SJCRH30 (cell line): ENCODE measurements around the gene EIF3A. TPM values are rescaled to one million over a fixed set of nuclear protein-coding genes. Genes with fewer than 3 reads are reported as not detected.
"Not testable (repeated sequence)": the region's sequence is repeated elsewhere in the genome, so short reads cannot be mapped to it uniquely, and the experiment has no call there.

Source experiments
- DNase-seq, 2 experiments: peaks; one replicate each; pipeline ENCODE4 v3.0.0-alpha.2; 2015 to 2020
- H3K27ac ChIP-seq: fragments of 250-450 bp; sonication (Bioruptor Pico); 2 replicates; pipeline ENCODE4 v1.5.1; 2020; ENCODE audit warnings: mild to moderate bottlenecking, moderate library complexity
- H3K27me3 ChIP-seq: fragments of 250-450 bp; sonication (Bioruptor Pico); 2 replicates; pipeline ENCODE4 v1.5.1; 2020; ENCODE audit warnings: mild to moderate bottlenecking, moderate library complexity
- H3K36me3 ChIP-seq: fragments of 250-450 bp; sonication (Bioruptor Pico); 2 replicates; pipeline ENCODE4 v1.5.1; 2020; ENCODE audit warnings: mild to moderate bottlenecking, moderate library complexity
- H3K4me1 ChIP-seq: fragments of 250-450 bp; sonication (Bioruptor Pico); 2 replicates; pipeline ENCODE4 v1.5.1; 2020; ENCODE audit warnings: mild to moderate bottlenecking, moderate library complexity
- H3K4me3 ChIP-seq: fragments of 250-450 bp; sonication (Bioruptor Pico); 2 replicates; pipeline ENCODE4 v1.5.1; 2020; ENCODE audit warnings: mild to moderate bottlenecking, moderate library complexity
- H3K9me3 ChIP-seq: fragments of 250-450 bp; sonication (Bioruptor Pico); replicated peaks from 2 replicates; pipeline ENCODE4 v1.5.1; 2020; ENCODE audit warnings: mild to moderate bottlenecking, moderate library complexity
- total RNA-seq: library from RNA; depleted of rRNA; stranded (reverse); fragments of >200 nt; shearing (Covaris generic); gene quantifications from 2 replicates; pipeline ENCODE4 v1.2.3, GENCODE V29; 2014

Gene EIF3A
- total RNA-seq, 1 experiment from 2014 or later = 192 TPM

- H3K27ac ChIP-seq = no peak overlapping the region
- DNase-seq = no peak
- no peaks in the 10 kb centered on the region for H3K27me3 ChIP-seq
- no peaks in the 10 kb centered on the region for H3K9me3 ChIP-seq
- no peaks in the 10 kb centered on the region for H3K4me1 ChIP-seq
- H3K36me3 ChIP-seq = peaks cover 97% of the 10 kb centered on the region
- no peak overlapping the region for H3K4me3 ChIP-seq
Measured at GRCh38 chr10:119049361-119049760, 31.3 kb downstream of the EIF3A start.

- no peaks in the 10 kb centered on the region for H3K27me3 ChIP-seq
- H3K9me3 ChIP-seq = no peaks in the 10 kb centered on the region
- H3K4me1 ChIP-seq = no peaks in the 10 kb centered on the region
- peaks cover 92% of the 10 kb centered on the region for H3K36me3 ChIP-seq
- H3K27ac ChIP-seq = no peak overlapping the region
- H3K4me3 ChIP-seq = no peak overlapping the region
- DNase-seq = no peak
Measured at GRCh38 chr10:119045561-119045960, 35.1 kb downstream of the EIF3A start.

GRCh38 chr10:119042169-119042568 is 38.4 kb downstream of the EIF3A start:
- peaks cover 90% of the 10 kb centered on the region for H3K36me3 ChIP-seq
- H3K4me1 ChIP-seq = no peaks in the 10 kb centered on the region
- no peaks in the 10 kb centered on the region for H3K9me3 ChIP-seq
- H3K4me3 ChIP-seq = no peak overlapping the region
- H3K27me3 ChIP-seq = no peaks in the 10 kb centered on the region
- no peak overlapping the region for H3K27ac ChIP-seq
- DNase-seq = no peak

GRCh38 chr10:119041326-119041725 is 39.3 kb downstream of the EIF3A start:
- DNase-seq = no peak
- H3K36me3 ChIP-seq = peaks cover 91% of the 10 kb centered on the region
- no peaks in the 10 kb centered on the region for H3K27me3 ChIP-seq
- no peak overlapping the region for H3K4me3 ChIP-seq
- H3K9me3 ChIP-seq = no peaks in the 10 kb centered on the region
- no peaks in the 10 kb centered on the region for H3K4me1 ChIP-seq
- no peak overlapping the region for H3K27ac ChIP-seq

- Histone ChIP-seq H3K4me3 (no peak overlapping the region), H3K27me3 (no peaks in the 10 kb centered on the region), H3K27ac (no peak overlapping the region), H3K36me3 (peaks cover 87% of the 10 kb centered on the region), H3K9me3 (no peaks in the 10 kb centered on the region), H3K4me1 (no peaks in the 10 kb centered on the region)
- no peak for DNase-seq
Measured at GRCh38 chr10:119039161-119039560, 41.5 kb downstream of the EIF3A start.

- no peaks in the 10 kb centered on the region for H3K27me3 ChIP-seq
- H3K9me3 ChIP-seq = no peaks in the 10 kb centered on the region
- peak; percentile 46 to 77 for DNase-seq
- H3K36me3 ChIP-seq = peaks cover 44% of the 10 kb centered on the region
- peak overlapping the region; percentile 47 for H3K27ac ChIP-seq
- peak overlapping the region; percentile 90 for H3K4me3 ChIP-seq
- peaks cover 21% of the 10 kb centered on the region for H3K4me1 ChIP-seq
Measured at GRCh38 chr10:119031496-119032059, 49.0 kb downstream of the EIF3A start.

- Histone ChIP-seq H3K4me1 (peaks cover 24% of the 10 kb centered on the region), H3K27ac (peak overlapping the region; percentile 47), H3K36me3 (peaks cover 35% of the 10 kb centered on the region), H3K9me3 (no peaks in the 10 kb centered on the region), H3K4me3 (peak overlapping the region; percentile 90), H3K27me3 (no peaks in the 10 kb centered on the region)
- DNase-seq = peak; percentile 66 to 73
Measured at GRCh38 chr10:119030421-119031250, 50.0 kb downstream of the EIF3A start.

- peaks cover 33% of the 10 kb centered on the region for H3K36me3 ChIP-seq
- H3K4me1 ChIP-seq = peaks cover 30% of the 10 kb centered on the region
- H3K27me3 ChIP-seq = no peaks in the 10 kb centered on the region
- H3K27ac ChIP-seq = peak within 1 kb of the TSS; percentile 47; the same call in 1 of the 2 replicates
- H3K9me3 ChIP-seq = no peaks in the 10 kb centered on the region
- H3K4me3 ChIP-seq = peak within 1 kb of the TSS; percentile 90
- no peak for DNase-seq
Measured at GRCh38 chr10:119029613-119030420, 50.8 kb downstream of the EIF3A start, which contains the start of gene NANOS1. TSS of gene NANOS1 (plus strand) at chr10:119029714. CDS start at chr10:119029802, 88 bp downstream.

GRCh38 chr10:119028900-119029612 is 51.6 kb downstream of the EIF3A start:
- Histone ChIP-seq H3K27ac (peak overlapping the region; percentile 2; the same call in 1 of the 2 replicates), H3K4me1 (peaks cover 31% of the 10 kb centered on the region), H3K9me3 (no peaks in the 10 kb centered on the region), H3K27me3 (no peaks in the 10 kb centered on the region), H3K36me3 (peaks cover 25% of the 10 kb centered on the region), H3K4me3 (peak overlapping the region; percentile 53)
- DNase-seq = peak; percentile 96

GRCh38 chr10:119028445-119028899 is 52.1 kb downstream of the EIF3A start:
- not testable (repeated sequence) for DNase-seq, H3K27me3 ChIP-seq, H3K9me3 ChIP-seq
- Histone ChIP-seq H3K36me3 (peaks cover 22% of the 10 kb centered on the region), H3K4me1 (peaks cover 37% of the 10 kb centered on the region), H3K4me3 (peak overlapping the region; percentile 53), H3K27ac (peak overlapping the region; percentile 2; the same call in 1 of the 2 replicates)

- Histone ChIP-seq H3K36me3 (peaks cover 7% of the 10 kb centered on the region; the same call in 1 of the 2 replicates), H3K9me3 (no peaks in the 10 kb centered on the region), H3K27me3 (no peaks in the 10 kb centered on the region), H3K4me3 (no peak overlapping the region), H3K4me1 (peaks cover 31% of the 10 kb centered on the region), H3K27ac (no peak overlapping the region)
- DNase-seq = no peak
Measured at GRCh38 chr10:119026301-119027110, 54.1 kb downstream of the EIF3A start.

- Histone ChIP-seq H3K36me3 (peaks cover under 1% of the 10 kb centered on the region; the same call in 1 of the 2 replicates), H3K27ac (no peak overlapping the region), H3K4me3 (no peak overlapping the region), H3K4me1 (peaks cover 24% of the 10 kb centered on the region), H3K27me3 (no peaks in the 10 kb centered on the region), H3K9me3 (no peaks in the 10 kb centered on the region)
- no peak for DNase-seq
Measured at GRCh38 chr10:119025776-119026175, 54.8 kb downstream of the EIF3A start.

- H3K4me1 ChIP-seq = peaks cover 24% of the 10 kb centered on the region
- no peak overlapping the region for H3K4me3 ChIP-seq
- no peaks in the 10 kb centered on the region for H3K9me3 ChIP-seq
- peak; percentile 75 to 78 for DNase-seq
- no peak overlapping the region for H3K27ac ChIP-seq
- no peaks in the 10 kb centered on the region for H3K36me3 ChIP-seq
- no peaks in the 10 kb centered on the region for H3K27me3 ChIP-seq
Measured at GRCh38 chr10:119025336-119025735, 55.3 kb downstream of the EIF3A start.
